Anterior cingulate cortex (tissue), 58 donors: ENCODE results near the gene ARHGAP6.
"Not testable (repeated sequence)": the region's sequence is repeated elsewhere in the genome, so short reads cannot be mapped to it uniquely, and the experiment has no call there.

Source experiments
- DNase-seq, 58 donors: peaks; one replicate each; lab custom pipeline; 2025; lab: John Stamatoyannopoulos, UW

The ARHGAP6 gene

DNA sequence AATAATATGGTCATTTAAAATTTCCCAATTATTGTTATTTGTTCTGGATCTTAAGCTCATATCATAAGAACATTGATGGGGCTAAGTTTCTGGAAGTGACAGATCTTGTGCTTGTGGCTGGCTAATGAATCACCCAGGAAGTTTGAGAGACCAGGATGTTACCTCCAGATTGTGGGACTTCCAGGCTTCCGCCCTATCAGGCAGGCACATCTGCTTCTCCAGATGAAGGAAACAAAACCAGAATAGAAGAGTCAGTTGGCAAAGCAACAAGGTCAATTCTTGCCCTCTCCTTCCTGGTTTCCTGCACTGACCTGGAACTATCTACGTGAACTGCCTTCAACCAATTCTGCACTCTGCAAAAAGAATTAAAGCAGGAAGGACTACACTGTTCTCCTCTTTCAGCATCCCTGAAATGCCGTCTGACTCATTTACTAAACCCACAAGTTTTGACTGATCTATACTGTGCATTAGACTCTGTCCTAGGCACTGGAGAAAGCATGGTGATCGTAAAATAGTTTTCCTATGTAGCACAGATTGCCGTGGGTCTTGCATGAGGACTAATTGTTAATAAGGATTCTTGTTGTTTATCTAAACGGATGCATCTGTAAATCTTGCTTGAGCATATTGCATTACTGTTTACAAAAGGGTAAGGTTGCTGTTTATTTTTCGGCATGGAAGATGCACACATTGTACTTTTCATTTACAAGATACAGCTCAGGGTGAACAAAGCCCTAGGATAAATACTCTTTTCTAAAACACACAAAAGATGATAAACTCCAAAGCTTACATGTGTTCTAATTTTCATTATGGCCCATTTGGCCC, 297.9 kb downstream of the ARHGAP6 start:
- no peak for DNase-seq

GRCh38 chrX:11366998-11367595, 298.6 kb downstream of the ARHGAP6 start:
- no peak for DNase-seq

DNA sequence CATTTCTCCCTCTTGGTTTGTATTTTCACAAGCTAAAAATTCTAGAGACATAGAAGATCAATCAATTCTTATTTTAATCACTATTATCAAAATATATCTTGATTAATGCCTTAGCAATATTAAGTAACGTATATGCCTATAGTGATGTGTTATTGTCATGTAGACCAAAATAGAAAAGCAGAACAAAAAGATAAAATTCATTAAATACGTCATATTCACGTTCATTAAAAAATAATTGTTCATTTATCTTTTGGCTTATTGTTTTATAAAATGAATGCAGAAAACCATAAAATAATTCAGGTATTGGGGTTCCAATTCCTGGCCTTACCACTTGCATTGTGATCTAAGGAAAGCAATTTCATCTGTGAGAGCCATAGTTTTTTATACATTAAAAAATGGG, 300.3 kb downstream of the ARHGAP6 start:
- no peak for DNase-seq

- DNase-seq, result no peak
These were observed 300.9 kb downstream of the ARHGAP6 start for GRCh38 chrX:11364835-11365234.

GRCh38 chrX:11363825-11364224, 301.9 kb downstream of the ARHGAP6 start:
- DNase-seq, result not testable (repeated sequence)

DNA sequence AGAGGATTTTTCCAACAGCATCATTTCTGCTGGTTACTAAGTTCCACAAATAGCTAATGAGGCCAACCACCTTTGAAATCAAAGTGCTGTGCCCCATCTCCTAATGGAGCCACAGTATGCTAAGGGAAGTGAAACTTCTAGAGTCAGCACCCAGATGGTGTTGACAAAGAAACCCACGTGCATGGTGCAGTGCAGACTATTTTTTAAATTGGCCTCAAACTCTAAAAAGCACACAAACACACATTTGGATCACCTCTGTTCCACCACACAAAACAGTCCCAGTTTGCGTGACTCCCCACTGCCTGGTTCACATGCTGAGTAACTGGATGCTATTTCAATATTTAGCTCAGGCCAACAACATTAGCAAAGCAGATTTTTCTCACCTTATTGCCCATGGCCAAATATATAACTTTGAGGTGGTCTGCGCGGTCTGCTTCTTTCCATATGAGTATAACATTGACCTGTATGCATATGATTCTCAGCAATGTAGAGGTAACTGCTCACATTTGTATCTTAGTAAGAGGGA, 302.6 kb downstream of the ARHGAP6 start:
- peak in 3 of 58 donors; percentile 0 to 6 (median 0) for DNase-seq

- DNase-seq, result not testable (repeated sequence)
These were observed 304.1 kb downstream of the ARHGAP6 start for GRCh38 chrX:11361666-11362065.

DNA sequence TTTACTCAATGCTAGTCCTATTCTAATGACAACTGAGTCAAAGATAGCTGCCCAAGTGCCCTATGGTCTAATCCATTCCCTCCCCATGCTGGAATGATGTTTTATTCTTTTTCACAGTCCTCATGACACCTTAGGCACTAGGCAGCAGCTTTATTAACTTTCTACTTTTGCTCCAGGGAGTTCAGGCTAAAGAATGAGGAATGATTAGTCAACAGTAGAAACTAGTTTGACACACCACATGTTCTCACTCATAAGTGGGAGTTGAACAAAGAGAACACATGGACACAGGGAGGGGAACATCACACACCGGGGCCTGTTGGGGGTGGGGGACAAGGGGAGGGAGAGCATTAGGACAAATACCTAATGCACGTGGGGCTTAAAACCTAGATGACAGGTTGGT, 309.8 kb downstream of the ARHGAP6 start:
- not testable (repeated sequence) for DNase-seq

DNA sequence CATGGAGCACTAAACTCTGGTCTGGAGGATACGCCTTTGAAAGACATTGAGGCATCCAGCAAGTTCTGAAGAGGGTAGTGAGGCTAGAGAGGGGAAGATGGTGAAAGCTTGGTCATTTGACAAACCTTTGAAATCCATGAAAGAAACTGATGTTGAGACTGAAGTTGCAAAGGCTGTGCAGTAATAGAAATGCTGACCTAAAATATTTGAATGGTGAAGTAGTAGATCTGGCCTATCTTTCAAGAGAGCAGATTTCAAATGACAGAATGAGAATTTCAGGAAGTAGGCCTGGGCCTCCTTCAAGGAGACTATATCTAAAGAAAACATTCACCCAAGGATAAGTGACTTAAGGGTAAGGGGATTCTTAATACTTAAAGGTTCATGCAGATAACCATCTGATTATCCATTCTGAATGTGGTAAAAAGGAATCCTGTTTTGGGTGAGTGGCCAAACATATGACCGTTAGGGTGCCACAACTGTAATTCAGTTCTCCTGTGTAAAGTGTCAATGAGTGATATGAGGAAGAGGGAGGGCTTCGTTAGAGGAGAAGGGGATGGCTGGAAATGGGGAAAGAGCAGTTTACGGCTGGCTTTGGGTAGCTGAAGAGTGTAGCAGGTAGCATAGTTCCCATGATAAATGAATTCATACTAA, 310.3 kb downstream of the ARHGAP6 start:
- no peak for DNase-seq

DNA sequence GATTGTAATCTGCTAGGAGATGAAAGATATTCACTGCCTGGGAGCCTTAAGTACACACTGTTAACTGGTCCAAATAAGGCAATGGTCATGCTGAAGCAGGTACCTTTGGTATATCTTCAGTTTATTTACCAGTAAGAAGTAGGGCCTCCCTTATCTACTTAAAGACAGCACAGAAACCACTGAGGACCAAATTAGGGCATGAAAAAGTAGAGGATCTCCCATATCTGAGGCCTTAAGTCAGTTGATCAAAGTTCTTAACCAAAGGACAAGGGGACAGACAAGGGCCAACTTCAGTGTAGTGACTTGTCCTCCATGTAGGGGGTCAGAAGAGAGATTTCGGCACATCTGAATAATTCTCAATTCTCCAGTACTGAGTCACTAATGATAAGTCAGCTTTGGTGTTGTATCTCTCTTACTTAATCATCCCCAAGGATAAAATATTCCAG, 313.4 kb downstream of the ARHGAP6 start:
- DNase-seq, result no peak

GRCh38 chrX:11351375-11352295, 314.1 kb downstream of the ARHGAP6 start:
- DNase-seq, result no peak

- DNase-seq, result no peak
These were observed 315.9 kb downstream of the ARHGAP6 start for GRCh38 chrX:11349661-11350337.

- no peak for DNase-seq
These were observed 316.7 kb downstream of the ARHGAP6 start for GRCh38 chrX:11349020-11349419.

DNA sequence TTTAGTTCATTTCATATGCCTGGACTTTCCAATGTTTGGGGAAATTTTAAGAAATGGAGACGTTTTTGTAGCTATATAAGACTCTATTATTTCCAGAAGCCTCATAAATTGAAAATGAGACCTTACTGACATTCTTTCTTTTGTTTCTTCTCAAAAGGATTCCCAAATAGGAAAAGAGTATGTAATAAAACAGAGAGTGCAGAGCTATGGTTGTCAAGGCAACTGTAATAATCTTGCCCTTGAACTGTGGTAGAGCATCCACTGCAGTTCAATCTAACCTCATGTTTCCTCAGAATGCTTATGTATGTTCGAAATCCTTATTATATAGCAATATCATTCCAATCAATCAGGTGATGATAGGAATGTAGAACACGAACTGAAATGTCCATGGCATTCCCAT, 318.4 kb downstream of the ARHGAP6 start:
- DNase-seq, result no peak

DNA sequence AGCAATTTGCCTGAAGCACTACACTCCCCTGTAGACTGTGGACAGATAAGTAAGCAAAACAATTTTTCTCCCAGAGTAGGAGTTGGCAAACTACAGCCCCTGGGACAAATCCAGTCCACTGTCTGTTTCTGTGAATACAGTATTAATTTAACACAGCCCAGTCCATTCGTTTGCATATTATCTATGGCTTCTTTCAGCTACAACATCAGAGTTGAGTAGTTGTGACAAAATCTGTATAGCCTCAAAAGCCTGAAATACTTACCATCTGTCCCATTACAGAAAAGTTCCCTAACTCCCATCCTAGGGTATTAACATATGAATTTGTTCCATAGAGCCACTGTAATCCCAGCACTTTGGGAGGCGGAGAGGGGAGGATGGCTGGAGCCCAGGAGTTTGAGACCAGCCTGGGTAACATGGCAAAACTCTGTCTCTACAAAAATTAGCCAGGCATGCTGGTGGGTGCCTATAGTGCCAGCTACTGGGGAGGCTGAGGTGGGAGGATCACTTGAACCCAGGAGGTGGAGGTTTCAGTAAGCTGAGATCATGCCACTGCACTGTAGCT, 319.5 kb downstream of the ARHGAP6 start:
- no peak for DNase-seq

DNA sequence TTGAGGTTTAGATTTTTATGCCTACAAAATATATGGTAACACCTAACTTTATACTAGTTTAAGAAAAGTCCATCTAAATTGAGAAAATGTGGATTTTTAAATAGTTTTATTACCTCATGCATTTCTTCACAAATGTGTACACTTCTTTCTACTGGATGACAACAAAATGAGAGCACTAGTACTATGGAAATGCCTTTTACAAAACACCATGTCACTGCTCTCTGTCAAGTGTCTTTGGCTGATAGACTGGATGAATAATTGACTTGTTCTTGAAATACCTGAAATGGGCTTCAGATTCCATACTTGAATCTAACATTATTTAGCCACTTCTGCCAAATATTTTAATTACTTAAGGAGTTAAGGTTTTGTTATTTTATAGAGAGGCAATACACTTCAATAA, 323.0 kb downstream of the ARHGAP6 start:
- DNase-seq, result no peak

- peak in 1 of 58 donors; percentile 4 for DNase-seq
These were observed 324.2 kb downstream of the ARHGAP6 start for GRCh38 chrX:11341274-11342201.
